Neuron (in vitro differentiated cells): Measurements from ENCODE around the gene RAPGEF6.

ENCODE experiments used
- H2AFZ ChIP-seq: one replicate; pipeline ENCODE4 v1.6.1; 2013; ENCODE audit warnings: low read depth, mild to moderate bottlenecking, inconsistent platforms, low read length, moderate library complexity
- H3K27me3 ChIP-seq: one replicate; pipeline ENCODE4 v1.6.1; 2013; ENCODE audit warnings: low read length; ENCODE audit not compliant: insufficient read depth
- H3K36me3 ChIP-seq: one replicate; pipeline ENCODE4 v1.6.1; 2013; ENCODE audit warnings: low read length; ENCODE audit not compliant: insufficient read depth
- H3K4me1 ChIP-seq: one replicate; pipeline ENCODE4 v1.6.1; 2013; ENCODE audit warnings: low read length; ENCODE audit not compliant: insufficient read depth
- H3K4me3 ChIP-seq: 2 replicates; pipeline ENCODE4 v1.5.1; 2013; ENCODE audit warnings: mild to moderate bottlenecking, low read length, moderate library complexity
- H3K9me3 ChIP-seq: one replicate; pipeline ENCODE4 v1.6.1; 2013; ENCODE audit warnings: low read length

The RAPGEF6 gene

DNA sequence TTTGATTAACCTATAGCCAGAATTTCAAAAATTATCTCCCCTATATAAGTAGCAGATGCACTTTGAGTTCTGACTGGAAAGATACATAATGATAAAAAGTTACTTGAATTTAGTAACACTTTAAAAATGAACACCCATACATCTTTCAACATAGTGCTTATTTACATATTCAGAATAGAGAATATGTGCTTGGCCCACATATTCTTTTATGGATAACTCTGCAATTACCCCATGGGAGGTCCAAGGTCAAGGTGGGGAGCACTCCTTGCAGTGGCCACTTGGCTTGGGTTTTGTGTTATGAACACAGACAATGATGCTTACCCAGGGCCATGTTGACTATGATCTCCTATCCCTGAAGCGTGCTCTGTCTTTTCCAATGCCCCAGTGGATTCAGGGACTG is 201.9 kb downstream of the RAPGEF6 start:
- H3K27me3 ChIP-seq = no peaks in the 10 kb centered on the region

DNA sequence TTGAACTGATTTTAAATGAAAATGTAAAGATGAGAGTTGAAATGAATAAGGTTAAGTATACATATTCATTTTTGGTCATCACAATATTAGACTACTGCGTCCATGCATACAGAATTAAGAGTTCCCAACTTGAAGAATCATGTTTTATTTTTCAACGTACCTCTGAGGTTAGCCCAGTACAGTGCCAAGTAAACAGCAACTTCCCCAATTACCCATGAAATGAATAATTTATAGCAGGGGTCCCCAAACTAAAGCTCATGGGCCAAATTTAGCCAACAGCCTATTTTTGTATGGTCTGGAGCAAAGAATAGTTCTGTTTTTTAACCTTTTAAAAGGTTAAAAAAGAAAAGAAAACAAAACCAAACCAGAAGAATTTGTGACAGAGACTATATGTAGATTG is 203.2 kb downstream of the RAPGEF6 start:
- Histone ChIP-seq H3K27me3 (no peaks in the 10 kb centered on the region), H3K9me3 (peaks cover 3% of the 10 kb centered on the region), H3K36me3 (peaks cover 56% of the 10 kb centered on the region), H3K4me3 (no peak overlapping the region), H2AFZ (no peak overlapping the region), H3K4me1 (no peaks in the 10 kb centered on the region)

More for the DNA sequence above, 201.9 kb downstream of the RAPGEF6 start:
- no peaks in the 10 kb centered on the region for H3K4me1 ChIP-seq
- peaks cover 3% of the 10 kb centered on the region for H3K9me3 ChIP-seq
- no peak overlapping the region for H2AFZ ChIP-seq
- no peak overlapping the region for H3K4me3 ChIP-seq
- peaks cover 62% of the 10 kb centered on the region for H3K36me3 ChIP-seq

- Histone ChIP-seq H3K36me3 (peaks cover 52% of the 10 kb centered on the region), H3K27me3 (no peaks in the 10 kb centered on the region), H3K4me3 (no peak overlapping the region), H2AFZ (no peak overlapping the region), H3K4me1 (no peaks in the 10 kb centered on the region), H3K9me3 (peaks cover 3% of the 10 kb centered on the region)
Measured at GRCh38 chr5:131430794-131431193, 204.2 kb downstream of the RAPGEF6 start.

GRCh38 chr5:131426011-131426410 is 209.0 kb downstream of the RAPGEF6 start:
- Histone ChIP-seq H3K36me3 (peaks cover 39% of the 10 kb centered on the region), H2AFZ (no peak overlapping the region), H3K9me3 (no peaks in the 10 kb centered on the region), H3K4me3 (no peak overlapping the region), H3K27me3 (no peaks in the 10 kb centered on the region), H3K4me1 (no peaks in the 10 kb centered on the region)

DNA sequence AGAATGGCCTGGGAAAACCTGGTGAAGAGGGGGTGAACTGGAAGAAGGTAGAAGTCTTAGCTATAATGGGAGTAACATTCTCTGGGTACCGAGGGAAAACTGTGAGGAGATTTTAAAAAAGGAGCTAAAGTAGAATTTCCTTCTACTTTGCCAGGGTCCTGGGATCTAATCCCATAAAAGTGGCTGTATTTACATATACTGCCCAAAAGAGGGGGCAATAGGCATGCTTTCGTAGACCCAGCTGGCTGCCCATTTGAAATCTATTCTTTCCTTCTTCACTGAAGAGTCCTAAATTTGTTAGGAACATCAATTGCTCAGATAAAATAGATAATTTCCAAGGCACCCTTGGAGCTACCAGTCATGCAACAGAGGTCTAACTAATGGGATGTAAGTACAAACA is 212.0 kb downstream of the RAPGEF6 start:
- Histone ChIP-seq H3K4me1 (no peaks in the 10 kb centered on the region), H3K4me3 (no peak overlapping the region), H3K27me3 (no peaks in the 10 kb centered on the region), H3K36me3 (peaks cover 24% of the 10 kb centered on the region), H2AFZ (no peak overlapping the region), H3K9me3 (no peaks in the 10 kb centered on the region)

DNA sequence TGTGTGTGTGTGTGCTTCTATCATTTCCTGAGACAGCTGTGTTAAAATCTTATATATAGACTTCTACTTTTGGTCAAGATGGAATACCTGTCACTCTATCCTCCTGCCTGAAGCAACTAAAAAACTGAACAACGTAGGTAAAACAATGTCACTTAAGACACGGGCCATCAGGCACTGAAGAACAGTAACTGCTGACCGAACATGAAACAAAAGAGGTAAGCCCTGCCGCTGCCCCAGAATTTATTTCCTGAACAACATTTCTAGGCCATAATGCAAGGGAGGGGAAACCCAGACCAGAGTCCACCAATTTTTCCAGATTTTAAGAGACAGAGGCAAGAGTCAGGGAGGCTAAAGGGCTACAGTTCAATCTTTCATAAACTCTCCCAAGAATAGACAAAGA is 215.2 kb downstream of the RAPGEF6 start:
- Histone ChIP-seq H3K27me3 (no peaks in the 10 kb centered on the region), H3K9me3 (no peaks in the 10 kb centered on the region), H3K4me3 (no peak overlapping the region), H2AFZ (no peak overlapping the region), H3K36me3 (peaks cover 16% of the 10 kb centered on the region), H3K4me1 (no peaks in the 10 kb centered on the region)

DNA sequence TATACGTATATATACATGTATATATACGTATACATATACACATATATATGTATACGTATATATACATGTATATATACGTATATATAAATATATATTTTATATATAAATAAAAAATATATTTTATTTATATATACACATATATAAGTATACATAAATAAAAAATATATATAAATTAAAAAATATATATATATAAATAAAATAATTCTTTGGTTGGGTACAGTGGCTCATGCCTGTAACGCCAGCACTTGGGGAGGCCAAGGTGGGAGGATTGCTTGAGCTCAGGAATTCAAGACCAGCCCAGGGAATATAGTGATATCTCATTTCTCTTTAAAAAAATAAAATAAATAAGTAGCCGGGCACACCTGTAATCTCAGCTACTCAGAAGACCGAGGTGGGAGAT is 216.2 kb downstream of the RAPGEF6 start:
- Histone ChIP-seq H3K4me3 (no peak overlapping the region), H2AFZ (no peak overlapping the region)

DNA sequence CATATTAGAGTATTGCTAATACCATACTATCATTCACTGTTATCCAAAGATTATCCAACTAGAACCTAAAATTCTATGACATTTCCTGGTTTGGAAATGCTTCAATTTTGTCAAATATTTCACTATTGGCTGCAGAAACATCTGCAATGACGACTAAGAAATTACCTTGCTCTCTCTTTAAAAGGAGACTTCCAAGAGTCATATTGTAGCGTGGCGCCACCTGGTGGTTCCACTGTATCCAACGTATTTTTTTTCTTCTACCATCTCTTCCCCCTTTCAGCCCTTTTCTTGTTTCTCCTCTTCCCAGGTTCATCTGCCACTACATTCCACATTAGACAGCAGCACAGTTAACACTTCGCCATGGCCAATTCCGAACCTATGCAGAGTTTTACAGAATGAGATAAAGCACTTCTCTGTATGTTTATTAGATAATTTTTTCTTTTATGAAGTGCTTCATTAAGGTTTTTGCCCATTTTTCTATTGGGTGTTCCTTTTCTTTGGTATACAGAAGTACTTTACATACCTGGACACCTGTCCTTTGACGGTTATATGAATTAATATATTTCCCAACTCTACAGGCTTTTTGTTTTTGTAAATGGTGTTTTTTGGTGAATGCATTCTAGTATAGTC is 217.7 kb downstream of the RAPGEF6 start:
- Histone ChIP-seq H3K9me3 (no peaks in the 10 kb centered on the region), H3K36me3 (peaks cover 7% of the 10 kb centered on the region)

More for the DNA sequence above, 216.2 kb downstream of the RAPGEF6 start:
- Histone ChIP-seq H3K36me3 (peaks cover 14% of the 10 kb centered on the region), H3K4me1 (no peaks in the 10 kb centered on the region), H3K27me3 (no peaks in the 10 kb centered on the region), H3K9me3 (no peaks in the 10 kb centered on the region)

DNA sequence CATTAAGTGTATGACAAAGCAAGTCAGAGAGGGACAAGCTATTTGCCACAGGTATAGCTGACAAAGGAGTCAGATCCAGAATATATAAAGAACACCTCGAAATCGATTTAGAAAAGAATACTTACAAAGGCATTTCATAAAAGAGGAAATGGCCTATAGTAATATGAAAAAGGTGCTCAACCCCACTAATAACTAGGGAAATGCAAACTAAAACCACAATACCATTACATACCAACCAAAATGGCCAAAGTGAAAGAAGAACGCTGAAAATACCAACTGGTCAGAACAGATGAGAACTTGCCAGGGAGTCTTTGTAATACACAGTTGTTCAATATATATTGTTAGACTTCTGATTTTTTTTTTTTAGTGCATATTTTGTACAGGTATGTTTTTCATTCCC is 218.3 kb downstream of the RAPGEF6 start:
- no peaks in the 10 kb centered on the region for H3K4me1 ChIP-seq
- H2AFZ ChIP-seq = no peak overlapping the region
- H3K27me3 ChIP-seq = no peaks in the 10 kb centered on the region
- H3K9me3 ChIP-seq = no peaks in the 10 kb centered on the region
- H3K4me3 ChIP-seq = no peak overlapping the region
- H3K36me3 ChIP-seq = peaks cover 2% of the 10 kb centered on the region

More for the DNA sequence above, 217.7 kb downstream of the RAPGEF6 start:
- Histone ChIP-seq H2AFZ (no peak overlapping the region), H3K4me1 (no peaks in the 10 kb centered on the region), H3K27me3 (no peaks in the 10 kb centered on the region), H3K4me3 (no peak overlapping the region)

GRCh38 chr5:131413605-131414559 is 221.1 kb downstream of the RAPGEF6 start:
- H3K4me1 ChIP-seq = no peaks in the 10 kb centered on the region
- H2AFZ ChIP-seq = no peak overlapping the region
- H3K9me3 ChIP-seq = peaks cover 2% of the 10 kb centered on the region
- H3K27me3 ChIP-seq = no peaks in the 10 kb centered on the region
- peaks cover under 1% of the 10 kb centered on the region for H3K36me3 ChIP-seq
- no peak overlapping the region for H3K4me3 ChIP-seq

DNA sequence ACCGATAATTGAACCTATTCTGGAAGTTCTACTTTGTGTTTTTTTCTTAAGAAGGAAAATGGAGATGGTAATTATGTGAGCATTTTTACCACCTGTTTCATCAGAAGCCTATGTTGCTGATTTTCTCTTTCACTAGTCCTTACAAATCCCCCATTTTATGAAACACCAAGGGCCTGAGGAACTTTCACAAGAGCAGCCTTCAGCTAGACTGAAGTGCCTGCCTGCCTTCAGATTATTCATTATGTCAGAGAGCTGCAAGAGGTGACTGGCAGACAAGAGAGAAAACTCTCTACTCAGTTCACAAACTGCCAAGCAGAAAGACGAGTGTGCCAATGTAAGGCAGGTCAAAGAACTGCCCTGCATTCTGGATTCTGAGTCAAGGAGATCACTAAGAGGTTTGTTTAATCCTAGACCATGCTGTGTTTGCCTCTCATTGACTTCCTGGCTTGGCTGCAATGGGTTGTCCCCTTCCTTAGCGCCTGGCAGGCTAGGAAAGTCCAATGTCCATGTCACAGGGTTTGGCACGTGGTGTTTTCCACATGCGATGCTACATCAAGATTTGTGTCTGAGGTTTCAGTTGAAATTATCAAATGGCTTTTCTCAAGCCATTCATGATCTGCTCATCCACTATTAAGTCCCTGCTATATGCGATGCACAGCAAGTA is 227.9 kb downstream of the RAPGEF6 start:
- peaks cover 14% of the 10 kb centered on the region for H3K36me3 ChIP-seq
- H3K9me3 ChIP-seq = peaks cover 8% of the 10 kb centered on the region
- no peaks in the 10 kb centered on the region for H3K4me1 ChIP-seq
- no peak overlapping the region for H2AFZ ChIP-seq
- no peaks in the 10 kb centered on the region for H3K27me3 ChIP-seq
- H3K4me3 ChIP-seq = no peak overlapping the region

DNA sequence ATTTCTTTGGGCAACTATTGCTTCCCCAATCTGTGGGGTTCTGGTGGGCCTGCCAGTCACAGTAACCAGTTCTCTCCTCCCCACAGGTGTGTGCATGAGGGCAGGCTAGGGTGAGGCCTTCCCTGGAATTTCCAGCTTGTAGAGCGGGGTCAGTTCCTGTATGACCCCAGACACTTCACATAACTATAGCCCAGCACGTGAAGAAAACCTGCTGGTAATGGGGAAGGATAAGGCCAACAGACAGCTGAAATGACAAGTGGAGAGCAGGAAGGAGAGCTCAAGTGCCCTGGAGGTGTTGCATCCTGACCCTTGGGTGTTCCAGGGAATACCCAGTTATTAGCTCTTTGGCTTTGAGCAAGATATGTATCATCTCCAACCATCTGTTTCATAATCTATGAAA is 229.0 kb downstream of the RAPGEF6 start:
- no peaks in the 10 kb centered on the region for H3K4me1 ChIP-seq
- no peak overlapping the region for H2AFZ ChIP-seq
- H3K4me3 ChIP-seq = no peak overlapping the region
- H3K27me3 ChIP-seq = no peaks in the 10 kb centered on the region
- H3K36me3 ChIP-seq = peaks cover 14% of the 10 kb centered on the region
- H3K9me3 ChIP-seq = peaks cover 10% of the 10 kb centered on the region

DNA sequence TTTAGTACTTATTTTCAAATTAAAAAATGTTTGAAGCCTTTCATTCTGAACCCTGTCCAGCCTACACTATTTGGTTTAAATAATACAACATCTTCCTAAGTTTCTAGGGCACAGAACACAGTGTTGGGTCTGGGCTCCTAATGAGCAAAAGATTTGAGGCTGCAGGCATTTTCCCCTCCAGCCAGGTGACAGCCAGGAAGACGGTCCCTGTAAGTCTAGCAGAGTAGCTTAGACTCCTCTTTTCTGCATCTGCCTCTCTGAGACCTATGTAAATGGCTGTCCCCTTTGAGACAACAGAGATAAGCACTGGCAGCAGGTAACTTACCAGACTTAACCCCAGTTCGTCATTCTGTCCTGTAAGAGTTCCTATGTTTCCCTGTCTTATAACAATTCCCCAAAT is 229.4 kb downstream of the RAPGEF6 start:
- Histone ChIP-seq H3K4me3 (no peak overlapping the region), H3K9me3 (peaks cover 8% of the 10 kb centered on the region), H3K36me3 (peaks cover 16% of the 10 kb centered on the region), H3K27me3 (no peaks in the 10 kb centered on the region), H2AFZ (no peak overlapping the region), H3K4me1 (no peaks in the 10 kb centered on the region)
